A673 (cell line): ENCODE measurements around the gene ATG7. TPM values are rescaled to one million over a fixed set of nuclear protein-coding genes. Genes with fewer than 3 reads are reported as not detected.

ENCODE experiments used
- BruUV-seq: library from RNA; stranded (reverse); fragments of 400-500 nt; replicated peaks from 2 replicates; lab custom pipeline; 2021; lab: Mats Ljungman, UMichigan
- CTCF ChIA-PET: fragments of 300-600 bp; sonication (Branson Sonifier 250); formaldehyde crosslinking; loops from one replicate; lab custom pipeline; 2022; ENCODE audit warnings: antibody characterized with exemption; lab: Charles Lee
- POLR2A ChIA-PET: fragments of 300-600 bp; sonication (Branson Sonifier 250); formaldehyde crosslinking; loops from one replicate; lab custom pipeline; 2022; ENCODE audit warnings: antibody characterized with exemption; ENCODE audit not compliant: low non-redundant PET; lab: Charles Lee
- DNase-seq: peaks from one replicate; pipeline ENCODE4 v3.0.0-alpha.2; 2015; ENCODE audit warnings: low spot score
- H3K27ac ChIP-seq: fragments of 200-600 bp; sonication (generic); 2 replicates; pipeline ENCODE4 v1.5.1; 2016; ENCODE audit warnings: mixed run types, low read depth, mild to moderate bottlenecking, mixed read lengths, antibody characterized with exemption, low read length; ENCODE audit not compliant: poor library complexity, severe bottlenecking
- H3K27me3 ChIP-seq: fragments of 200-600 bp; sonication (generic); replicated peaks from 2 replicates; pipeline ENCODE4 v1.6.1; 2017; ENCODE audit warnings: mixed run types, low read depth, mild to moderate bottlenecking, mixed read lengths, antibody characterized with exemption, low read length; ENCODE audit not compliant: insufficient read depth, poor library complexity
- H3K36me3 ChIP-seq: fragments of 200-600 bp; sonication (generic); 2 replicates; pipeline ENCODE4 v1.6.1; 2016; ENCODE audit warnings: mixed run types, mild to moderate bottlenecking, mixed read lengths, antibody characterized with exemption, low read length; ENCODE audit not compliant: insufficient read depth, poor library complexity, severe bottlenecking
- H3K4me1 ChIP-seq: fragments of 200-600 bp; sonication (generic); 2 replicates; pipeline ENCODE4 v1.6.1; 2017; ENCODE audit warnings: mixed run types, mild to moderate bottlenecking, mixed read lengths, antibody characterized with exemption, low read length; ENCODE audit not compliant: insufficient read depth, poor library complexity, severe bottlenecking
- H3K4me3 ChIP-seq: fragments of 200-600 bp; sonication (generic); 2 replicates; pipeline ENCODE4 v1.5.1; 2016; ENCODE audit warnings: low read depth, mixed run types, mild to moderate bottlenecking, mixed read lengths, low read length; ENCODE audit not compliant: poor library complexity, severe bottlenecking
- H3K9me3 ChIP-seq: fragments of 200-600 bp; sonication (generic); 2 replicates; pipeline ENCODE4 v1.6.1; 2016; ENCODE audit warnings: mixed run types, low read depth, mild to moderate bottlenecking, mixed read lengths, antibody characterized with exemption, low read length; ENCODE audit not compliant: poor library complexity, severe bottlenecking
- EZH2 ChIP-seq: fragments of 200-600 bp; sonication (generic); IDR thresholded peaks from 2 replicates; pipeline ENCODE4 v1.6.1; 2017; ENCODE audit warnings: borderline replicate concordance, low read depth, mild to moderate bottlenecking, mixed read lengths, antibody characterized with exemption, low read length; ENCODE audit not compliant: poor library complexity, severe bottlenecking
- intact Hi-C: fragments of 100-400 bp; cut with micrococcal nuclease; formaldehyde crosslinking; loops from one replicate; pipeline ENCODE4 v1.10.0; 2022; ENCODE audit not compliant: unreplicated experiment
- total RNA-seq: library from RNA; stranded (reverse); gene quantifications from 2 replicates; pipeline ENCODE4 v1.2.3, GENCODE V29; 2021
- TF ChIP-seq, protein P1 (sequence below): fragments of 300-800, 200-600 bp; sonication (generic); conservative IDR thresholded peaks from 2 replicates; pipeline ENCODE4 v1.5.1; 2017; ENCODE audit warnings: low read depth, mild to moderate bottlenecking, antibody characterized with exemption, low read length, moderate library complexity, mixed read lengths

The ATG7 gene
- total RNA-seq, 1 experiment from 2014 or later, result 30.9 TPM

DNA sequence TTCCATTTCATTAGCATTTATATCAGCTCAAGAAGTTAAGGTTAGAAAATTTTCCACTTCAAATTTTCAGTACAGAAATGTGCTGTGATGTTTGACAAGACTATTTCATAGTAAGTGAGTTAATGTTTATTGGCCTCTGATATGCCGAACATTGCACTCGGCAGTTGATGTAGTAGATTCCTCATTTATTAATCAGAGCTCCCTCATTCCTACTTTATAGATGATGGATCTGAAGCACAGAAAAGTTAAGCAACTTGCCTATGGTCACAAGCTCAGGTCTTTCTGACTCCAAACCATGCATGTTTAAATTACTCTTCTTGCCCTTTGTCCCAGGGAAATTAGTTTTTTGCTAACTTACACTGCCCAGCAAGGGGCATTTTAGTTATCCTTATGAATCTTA, 92.0 kb downstream of the ATG7 start:
- no TSS peak for BruUV-seq

DNA sequence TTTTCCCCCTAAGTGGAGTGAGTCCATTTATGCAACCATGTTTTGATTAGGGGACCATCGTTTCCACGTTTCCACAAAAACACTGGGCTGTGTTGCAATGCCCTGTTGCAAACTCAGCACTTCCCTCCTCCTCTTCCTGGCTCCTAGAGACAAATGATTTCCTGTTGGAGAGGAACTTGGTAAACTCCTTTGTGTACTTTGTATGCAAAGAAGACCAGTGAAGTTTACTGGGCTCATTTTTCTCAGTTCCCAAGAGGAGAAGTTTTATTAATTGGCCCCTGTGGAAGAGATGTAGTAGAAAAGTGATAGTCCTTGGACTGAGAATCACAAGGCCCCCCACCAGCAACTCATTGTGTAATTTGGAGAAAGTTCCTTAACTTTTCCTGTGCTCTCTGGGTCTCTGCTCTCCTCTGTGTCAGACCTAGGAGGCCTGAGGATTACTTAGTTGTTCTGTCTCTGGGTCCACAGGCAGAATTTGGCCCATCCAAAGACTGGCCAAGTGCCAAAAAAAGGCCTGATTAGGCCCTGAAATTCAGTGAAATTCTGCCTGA, 95.0 kb downstream of the ATG7 start:
- TF ChIP-seq EZH2, result no peak
- TF ChIP-seq, protein P1, sequence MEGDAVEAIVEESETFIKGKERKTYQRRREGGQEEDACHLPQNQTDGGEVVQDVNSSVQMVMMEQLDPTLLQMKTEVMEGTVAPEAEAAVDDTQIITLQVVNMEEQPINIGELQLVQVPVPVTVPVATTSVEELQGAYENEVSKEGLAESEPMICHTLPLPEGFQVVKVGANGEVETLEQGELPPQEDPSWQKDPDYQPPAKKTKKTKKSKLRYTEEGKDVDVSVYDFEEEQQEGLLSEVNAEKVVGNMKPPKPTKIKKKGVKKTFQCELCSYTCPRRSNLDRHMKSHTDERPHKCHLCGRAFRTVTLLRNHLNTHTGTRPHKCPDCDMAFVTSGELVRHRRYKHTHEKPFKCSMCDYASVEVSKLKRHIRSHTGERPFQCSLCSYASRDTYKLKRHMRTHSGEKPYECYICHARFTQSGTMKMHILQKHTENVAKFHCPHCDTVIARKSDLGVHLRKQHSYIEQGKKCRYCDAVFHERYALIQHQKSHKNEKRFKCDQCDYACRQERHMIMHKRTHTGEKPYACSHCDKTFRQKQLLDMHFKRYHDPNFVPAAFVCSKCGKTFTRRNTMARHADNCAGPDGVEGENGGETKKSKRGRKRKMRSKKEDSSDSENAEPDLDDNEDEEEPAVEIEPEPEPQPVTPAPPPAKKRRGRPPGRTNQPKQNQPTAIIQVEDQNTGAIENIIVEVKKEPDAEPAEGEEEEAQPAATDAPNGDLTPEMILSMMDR, result no peak
- DNase-seq, result peak; percentile 96
- intact Hi-C loops, result loop anchor here (2.0 to 5.0 kb wide), 2 partner anchors 78 to 275 kb away; partner anchors contain the start of gene VGLL4
- no TSS peak for BruUV-seq
- ChIA-PET POLR2A (no interaction called here), CTCF (no interaction called here)
- Histone ChIP-seq H3K27me3 (no peaks in the 10 kb centered on the region), H3K4me3 (no peak overlapping the region), H3K27ac (peak overlapping the region; percentile 89), H3K36me3 (no peaks in the 10 kb centered on the region), H3K9me3 (no peaks in the 10 kb centered on the region), H3K4me1 (peaks cover 56% of the 10 kb centered on the region)

More for the DNA sequence above, 92.0 kb downstream of the ATG7 start:
- peak overlapping the region; percentile 89 for H3K27ac ChIP-seq
- TF ChIP-seq EZH2, result no peak
- TF ChIP-seq, protein P1, result no peak
- peaks cover 56% of the 10 kb centered on the region for H3K4me1 ChIP-seq
- peaks cover 6% of the 10 kb centered on the region for H3K36me3 ChIP-seq
- intact Hi-C loops, result no loop called here
- no peaks in the 10 kb centered on the region for H3K9me3 ChIP-seq
- ChIA-PET POLR2A (no interaction called here), CTCF (no interaction called here)
- no peaks in the 10 kb centered on the region for H3K27me3 ChIP-seq
- H3K4me3 ChIP-seq, result no peak overlapping the region
- no peak for DNase-seq

DNA sequence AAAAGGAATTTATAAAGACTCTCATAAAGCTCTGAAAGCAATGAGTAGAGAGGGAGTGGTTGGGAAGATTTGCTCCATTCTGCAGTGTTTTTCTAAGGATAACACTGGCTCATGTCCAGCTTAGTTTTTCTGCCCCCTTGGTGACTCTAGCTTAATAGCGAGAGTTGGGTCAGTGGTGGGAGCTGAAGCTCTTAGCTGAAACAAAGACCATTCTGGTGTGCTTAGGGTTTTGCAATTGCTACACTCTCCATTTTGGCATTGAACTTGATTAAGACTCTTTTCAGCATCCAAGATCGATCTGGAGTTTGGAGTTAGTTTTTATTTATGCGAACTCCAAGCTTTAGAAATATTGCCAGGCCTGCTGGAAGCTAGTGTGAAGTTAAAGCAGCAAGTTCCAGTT, 98.0 kb downstream of the ATG7 start:
- intact Hi-C loops, result loop anchor here (10.0 kb wide), 1 partner anchor 465 kb away; no protein-coding TSS in a partner anchor
- Histone ChIP-seq H3K27me3 (no peaks in the 10 kb centered on the region), H3K36me3 (no peaks in the 10 kb centered on the region), H3K9me3 (no peaks in the 10 kb centered on the region), H3K27ac (no peak overlapping the region), H3K4me3 (no peak overlapping the region), H3K4me1 (peaks cover 35% of the 10 kb centered on the region)
- no peak for DNase-seq
- ChIA-PET CTCF (no interaction called here), POLR2A (no interaction called here)
- TF ChIP-seq EZH2, result no peak
- TF ChIP-seq, protein P1, result no peak
- BruUV-seq, result no TSS peak
